IMR-90 (cell line): ENCODE results near the gene NTSR1. TPM values are rescaled to one million over a fixed set of nuclear protein-coding genes. Genes with fewer than 3 reads are reported as not detected.
A peak's percentile ranks its signal among the peaks of the same experiment; 100 is the strongest.

ENCODE experiments used
- ATAC-seq: fragments of 200-7000 bp; cut with Tn5 transposase; 2 replicates; pipeline ENCODE4 v1.9.1; 2020; ENCODE audit warnings: low read depth, mild to moderate bottlenecking, moderate library complexity
- BruUV-seq: library from RNA; stranded (reverse); fragments of 400-500 nt; replicated peaks from 2 replicates; lab custom pipeline; 2021; lab: Mats Ljungman, UMichigan
- CTCF ChIA-PET: fragments of 300-600 bp; formaldehyde crosslinking; extraction: SDS; loops from one replicate; lab custom pipeline; 2021; ENCODE audit warnings: antibody characterized with exemption; lab: Yijun Ruan, JAX
- POLR2A ChIA-PET: fragments of 300-600 bp; sonication (Branson Sonifier 250); formaldehyde crosslinking; loops from one replicate; lab custom pipeline; 2022; ENCODE audit warnings: antibody characterized with exemption; ENCODE audit not compliant: unreplicated experiment; lab: Charles Lee
- DNase-seq: peaks from one replicate; pipeline ENCODE4 v3.0.0; 2013
- H2AFZ ChIP-seq: replicated peaks from 2 replicates; pipeline ENCODE3; 2013; ENCODE audit warnings: low read length, mild to moderate bottlenecking; ENCODE audit not compliant: poor library complexity
- H2AK5ac ChIP-seq: 2 replicates; pipeline ENCODE4 v1.6.1; 2013; ENCODE audit warnings: low read depth, low read length, inconsistent platforms
- H2AK9ac ChIP-seq: replicated peaks from 2 replicates; pipeline ENCODE3; 2013; ENCODE audit warnings: mild to moderate bottlenecking, low read depth, low read length, moderate library complexity; ENCODE audit not compliant: poor library complexity
- H2BK120ac ChIP-seq: 2 replicates; pipeline ENCODE4 v1.6.1; 2013; ENCODE audit warnings: low read depth, low read length, inconsistent platforms
- H2BK15ac ChIP-seq: 3 replicates; pipeline ENCODE4 v1.6.1; 2013; ENCODE audit warnings: low read depth, low read length, inconsistent platforms
- H2BK20ac ChIP-seq: 2 replicates; pipeline ENCODE4 v1.6.1; 2013; ENCODE audit warnings: low read depth, mild to moderate bottlenecking, inconsistent platforms, low read length, moderate library complexity
- H2BK5ac ChIP-seq: 2 replicates; pipeline ENCODE4 v1.6.1; 2013; ENCODE audit warnings: mild to moderate bottlenecking, low read depth, low read length, inconsistent platforms; ENCODE audit not compliant: poor library complexity, severe bottlenecking
- H3K14ac ChIP-seq: replicated peaks from 2 replicates; pipeline ENCODE4 v1.6.1; 2013; ENCODE audit warnings: low read depth, low read length, inconsistent platforms
- H3K18ac ChIP-seq: 2 replicates; pipeline ENCODE4 v1.6.1; 2013; ENCODE audit warnings: low read depth, low read length, control low read depth
- H3K23ac ChIP-seq: 2 replicates; pipeline ENCODE4 v1.6.1; 2013; ENCODE audit warnings: low read depth, low read length, inconsistent platforms
- H3K27ac ChIP-seq: 2 replicates; pipeline ENCODE4 v1.5.1; 2013; ENCODE audit warnings: mild to moderate bottlenecking, control low read depth, low read length; ENCODE audit not compliant: insufficient read depth
- H3K27me3 ChIP-seq: 2 replicates; pipeline ENCODE4 v1.6.1; 2013; ENCODE audit warnings: low read length; ENCODE audit not compliant: control insufficient read depth, insufficient read depth
- H3K36me3 ChIP-seq: 2 replicates; pipeline ENCODE4 v1.6.1; 2013; ENCODE audit warnings: low read length, mixed read lengths; ENCODE audit not compliant: control insufficient read depth, insufficient read depth
- H3K4ac ChIP-seq: 2 replicates; pipeline ENCODE4 v1.6.1; 2013; ENCODE audit warnings: low read depth, low read length, inconsistent platforms
- H3K4me1 ChIP-seq: 2 replicates; pipeline ENCODE4 v1.6.1; 2013; ENCODE audit warnings: low read length, mixed read lengths; ENCODE audit not compliant: control insufficient read depth, insufficient read depth
- H3K4me2 ChIP-seq: 2 replicates; pipeline ENCODE4 v1.6.1; 2013; ENCODE audit warnings: low read depth, mild to moderate bottlenecking, control low read depth, low read length, moderate library complexity
- H3K4me3 ChIP-seq: 2 replicates; pipeline ENCODE4 v1.5.1; 2013; ENCODE audit warnings: low read depth, mild to moderate bottlenecking, control low read depth, low read length, moderate library complexity; ENCODE audit not compliant: insufficient read depth
- H3K56ac ChIP-seq: 2 replicates; pipeline ENCODE4 v1.6.1; 2013; ENCODE audit warnings: low read length, inconsistent platforms; ENCODE audit not compliant: insufficient read depth; ENCODE audit errors: extremely low read depth
- H3K79me1 ChIP-seq, 2 experiments: 2 replicates each; pipeline ENCODE4 v1.6.1; 2013; ENCODE audit warnings: low read length in 2 of 2, inconsistent platforms in 1 of 2, low read depth in 1 of 2
- H3K9ac ChIP-seq: 2 replicates; pipeline ENCODE4 v1.6.1; 2013; ENCODE audit warnings: low read depth, low read length, control low read depth
- H3K9me1 ChIP-seq: 2 replicates; pipeline ENCODE4 v1.6.1; 2013; ENCODE audit warnings: low read length, inconsistent platforms; ENCODE audit not compliant: insufficient read depth
- H3K9me3 ChIP-seq: 2 replicates; pipeline ENCODE4 v1.6.1; 2013; ENCODE audit warnings: low read length; ENCODE audit not compliant: control insufficient read depth, insufficient read depth
- H4K20me1 ChIP-seq: 2 replicates; pipeline ENCODE4 v1.6.1; 2013; ENCODE audit warnings: low read length, inconsistent platforms; ENCODE audit not compliant: insufficient read depth
- H4K5ac ChIP-seq: 2 replicates; pipeline ENCODE4 v1.6.1; 2013; ENCODE audit warnings: mild to moderate bottlenecking, low read depth, low read length, control low read depth
- H4K8ac ChIP-seq, 2 experiments: 2 replicates each; pipeline ENCODE4 v1.6.1; 2013; ENCODE audit warnings: low read depth in 2 of 2, low read length in 2 of 2, control low read depth in 1 of 2, inconsistent platforms in 1 of 2
- H4K91ac ChIP-seq: 2 replicates; pipeline ENCODE4 v1.6.1; 2013; ENCODE audit warnings: low read depth, low read length, inconsistent platforms; ENCODE audit not compliant: insufficient read depth
- BHLHE40 ChIP-seq: fragments of 150-350 bp; IDR thresholded peaks from 2 replicates; pipeline ENCODE4 v1.6.1; 2016; ENCODE audit warnings: mild to moderate bottlenecking, low read depth, low read length
- CEBPB ChIP-seq: IDR thresholded peaks from 2 replicates; pipeline ENCODE4 v1.6.1; 2012; ENCODE audit warnings: low read depth, low read length, improper control_type of control experiment
- MAFK ChIP-seq: IDR thresholded peaks from 2 replicates; pipeline ENCODE4 v1.6.1; 2012; ENCODE audit warnings: low read depth, low read length, improper control_type of control experiment
- MAZ ChIP-seq: IDR thresholded peaks from 2 replicates; pipeline ENCODE4 v1.6.1; 2012; ENCODE audit warnings: low read depth, mild to moderate bottlenecking, low read length, improper control_type of control experiment, moderate library complexity, borderline replicate concordance
- MXI1 ChIP-seq: IDR thresholded peaks from 2 replicates; pipeline ENCODE4 v1.6.1; 2012; ENCODE audit warnings: low read depth, mild to moderate bottlenecking, low read length, moderate library complexity, borderline replicate concordance
- NFE2L2 ChIP-seq: fragments of 150-350 bp; IDR thresholded peaks from 2 replicates; pipeline ENCODE4 v1.6.1; 2016; ENCODE audit warnings: low read depth, mild to moderate bottlenecking, low read length
- POLR2A ChIP-seq: IDR thresholded peaks from 2 replicates; pipeline ENCODE4 v1.6.1; 2012; ENCODE audit warnings: mild to moderate bottlenecking, low read depth, low read length
- RCOR1 ChIP-seq: IDR thresholded peaks from 2 replicates; pipeline ENCODE4 v1.6.1; 2012; ENCODE audit warnings: mild to moderate bottlenecking, low read length, improper control_type of control experiment; ENCODE audit not compliant: insufficient replicate concordance
- SMC3 ChIP-seq: fragments of 150-350 bp; IDR thresholded peaks from 2 replicates; pipeline ENCODE4 v1.6.1; 2016; ENCODE audit warnings: low read depth, mild to moderate bottlenecking, antibody characterized with exemption, low read length, moderate library complexity
- WGBS, 2 experiments: methylation state at CpG; one replicate each; pipeline versions ENCODE4 v1.1.5 to v1.1.7; 2013; ENCODE audit warnings: missing lambda C conversion rate in 2 of 2; ENCODE audit not compliant: insufficient read length in 1 of 2; ENCODE audit errors: extremely low coverage in 2 of 2; 5-methylcytosine and 5-hydroxymethylcytosine counted together
- dilution Hi-C: fragments of 300-500 bp; cut with HindIII; formaldehyde crosslinking; loops from one replicate; pipeline ENCODE4 v1.14.3; 2018; ENCODE audit warnings: low sequenced_read_pairs; ENCODE audit not compliant: unreplicated experiment
- in situ Hi-C: fragments of 300-500 bp; cut with MboI; formaldehyde crosslinking; loops from 3 replicates; pipeline ENCODE4 v1.14.3; 2019; ENCODE audit warnings: low sequenced_read_pairs, inconsistent platforms, mixed read lengths
- intact Hi-C: fragments of 100-400 bp; cut with micrococcal nuclease; formaldehyde crosslinking; loops from 2 replicates; pipeline ENCODE4 v1.10.0; 2022
- polyA plus RNA-seq, 3 experiments: library from polyadenylated mRNA; depleted of rRNA; stranded (reverse); fragments of >200 nt; gene quantifications; 2 replicates each; pipeline ENCODE4 v1.2.3, GENCODE V29; 2012; ENCODE audit warnings: low replicate concordance in 1 of 3
- total RNA-seq: library from RNA; depleted of rRNA; stranded (reverse); fragments of >200 nt; gene quantifications from 2 replicates; pipeline ENCODE4 v1.2.3, GENCODE V29; 2012
- TF ChIP-seq, protein P1 (sequence below): conservative IDR thresholded peaks from 2 replicates; pipeline ENCODE4 v1.5.1; 2012; ENCODE audit warnings: mild to moderate bottlenecking, low read depth, low read length, improper control_type of control experiment
- TF ChIP-seq, protein P2 (sequence below): fragments of 150-350 bp; IDR thresholded peaks from 2 replicates; pipeline ENCODE4 v1.6.1; 2016; ENCODE audit warnings: low read depth, mild to moderate bottlenecking, low read length, moderate library complexity, borderline replicate concordance

The NTSR1 gene
- total and polyA plus RNA-seq, 2 of the 4 experiments (the other 2 are of a cell fraction) = 0.54 to 1.8 TPM

- intact Hi-C loops (no loop called here), dilution Hi-C loops (no loop called here), in situ Hi-C loops (no loop called here)
- H3K18ac ChIP-seq = no peak overlapping the region
- no peak overlapping the region for H3K56ac ChIP-seq
- ChIA-PET CTCF (interaction anchor here (0.9 kb wide), 1 partner anchor 87 kb away, joined by 3 read pairs; no protein-coding TSS in a partner anchor), POLR2A (no interaction called here)
- no peak overlapping the region for H4K5ac ChIP-seq
- peak overlapping the region; percentile 75; the same call in 1 of the 2 replicates for H2AK5ac ChIP-seq
- no peaks in the 10 kb centered on the region for H3K36me3 ChIP-seq
- H2BK15ac ChIP-seq = no peak overlapping the region
- no peak overlapping the region for H3K14ac ChIP-seq
- no TSS peak for BruUV-seq
- no peaks in the 10 kb centered on the region for H3K79me1 ChIP-seq
- H4K8ac ChIP-seq = no peak overlapping the region
- no peak overlapping the region for H3K4ac ChIP-seq
- no peak overlapping the region; the same call in 1 of the 2 replicates for H2BK20ac ChIP-seq
- no peak overlapping the region for H2BK120ac ChIP-seq
- H2AFZ ChIP-seq = no peak overlapping the region
- H2BK5ac ChIP-seq = no peak overlapping the region
- H3K9me1 ChIP-seq = peaks cover 24% of the 10 kb centered on the region
- TF ChIP-seq MXI1 (no peak), MAZ (no peak), RCOR1 (no peak), BHLHE40 (no peak), NFE2L2 (no peak), SMC3 (no peak), POLR2A (no peak), CEBPB (no peak), MAFK (no peak)
- TF ChIP-seq, protein P1, sequence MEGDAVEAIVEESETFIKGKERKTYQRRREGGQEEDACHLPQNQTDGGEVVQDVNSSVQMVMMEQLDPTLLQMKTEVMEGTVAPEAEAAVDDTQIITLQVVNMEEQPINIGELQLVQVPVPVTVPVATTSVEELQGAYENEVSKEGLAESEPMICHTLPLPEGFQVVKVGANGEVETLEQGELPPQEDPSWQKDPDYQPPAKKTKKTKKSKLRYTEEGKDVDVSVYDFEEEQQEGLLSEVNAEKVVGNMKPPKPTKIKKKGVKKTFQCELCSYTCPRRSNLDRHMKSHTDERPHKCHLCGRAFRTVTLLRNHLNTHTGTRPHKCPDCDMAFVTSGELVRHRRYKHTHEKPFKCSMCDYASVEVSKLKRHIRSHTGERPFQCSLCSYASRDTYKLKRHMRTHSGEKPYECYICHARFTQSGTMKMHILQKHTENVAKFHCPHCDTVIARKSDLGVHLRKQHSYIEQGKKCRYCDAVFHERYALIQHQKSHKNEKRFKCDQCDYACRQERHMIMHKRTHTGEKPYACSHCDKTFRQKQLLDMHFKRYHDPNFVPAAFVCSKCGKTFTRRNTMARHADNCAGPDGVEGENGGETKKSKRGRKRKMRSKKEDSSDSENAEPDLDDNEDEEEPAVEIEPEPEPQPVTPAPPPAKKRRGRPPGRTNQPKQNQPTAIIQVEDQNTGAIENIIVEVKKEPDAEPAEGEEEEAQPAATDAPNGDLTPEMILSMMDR = no peak
- TF ChIP-seq, protein P2, sequence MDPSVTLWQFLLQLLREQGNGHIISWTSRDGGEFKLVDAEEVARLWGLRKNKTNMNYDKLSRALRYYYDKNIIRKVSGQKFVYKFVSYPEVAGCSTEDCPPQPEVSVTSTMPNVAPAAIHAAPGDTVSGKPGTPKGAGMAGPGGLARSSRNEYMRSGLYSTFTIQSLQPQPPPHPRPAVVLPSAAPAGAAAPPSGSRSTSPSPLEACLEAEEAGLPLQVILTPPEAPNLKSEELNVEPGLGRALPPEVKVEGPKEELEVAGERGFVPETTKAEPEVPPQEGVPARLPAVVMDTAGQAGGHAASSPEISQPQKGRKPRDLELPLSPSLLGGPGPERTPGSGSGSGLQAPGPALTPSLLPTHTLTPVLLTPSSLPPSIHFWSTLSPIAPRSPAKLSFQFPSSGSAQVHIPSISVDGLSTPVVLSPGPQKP = no peak
- no peak overlapping the region for H3K9ac ChIP-seq
- ATAC-seq = no peak
- 17% methylated on average over 1 of the region's 16 CpGs; no CpG with 5 or more reads in 1 of the 2 experiments for WGBS, 2 experiments
- H3K27ac ChIP-seq = no peak overlapping the region
- H4K20me1 ChIP-seq = peaks cover 7% of the 10 kb centered on the region; the same call in 1 of the 2 replicates
- no peak overlapping the region for H2AK9ac ChIP-seq
- peaks cover 25% of the 10 kb centered on the region; the same call in 1 of the 2 replicates for H3K27me3 ChIP-seq
- peaks cover 15% of the 10 kb centered on the region for H3K4me1 ChIP-seq
- no peak for DNase-seq
- no peak overlapping the region for H3K4me2 ChIP-seq
- H3K4me3 ChIP-seq = no peak overlapping the region
- no peak overlapping the region for H3K23ac ChIP-seq
- no peak overlapping the region for H4K91ac ChIP-seq
- no peaks in the 10 kb centered on the region for H3K9me3 ChIP-seq
Observed at GRCh38 chr20:62705627-62706026, 3.0 kb upstream of the NTSR1 start.
